Adipocyte (in vitro differentiated cells): ENCODE data around the gene TIA1.
"Not testable (repeated sequence)": the region's sequence is repeated elsewhere in the genome, so short reads cannot be mapped to it uniquely, and the experiment has no call there.

Experiments
- DNase-seq: peaks from one replicate; pipeline ENCODE4 v3.0.0-alpha.2; 2015; ENCODE audit warnings: low read depth
- H3K27me3 ChIP-seq: replicated peaks from 2 replicates; pipeline ENCODE4 v1.7.0; 2013; ENCODE audit warnings: mild to moderate bottlenecking, low read length, moderate library complexity; ENCODE audit not compliant: control insufficient read depth, insufficient read depth
- H3K36me3 ChIP-seq: 2 replicates; pipeline ENCODE4 v1.7.0; 2013; ENCODE audit warnings: low read length, mild to moderate bottlenecking, moderate library complexity; ENCODE audit not compliant: control insufficient read depth, insufficient read depth, severe bottlenecking
- H3K4me1 ChIP-seq: 2 replicates; pipeline ENCODE4 v1.7.0; 2013; ENCODE audit warnings: mild to moderate bottlenecking, low read length, moderate library complexity; ENCODE audit not compliant: control insufficient read depth, insufficient read depth
- H3K4me3 ChIP-seq: 2 replicates; pipeline ENCODE4 v1.7.0; 2013; ENCODE audit warnings: mild to moderate bottlenecking, low read length, moderate library complexity
- H3K9ac ChIP-seq: 2 replicates; pipeline ENCODE4 v1.7.0; 2013; ENCODE audit warnings: mild to moderate bottlenecking, low read length, moderate library complexity
- H3K9me3 ChIP-seq: 2 replicates; pipeline ENCODE4 v1.7.0; 2013; ENCODE audit warnings: mild to moderate bottlenecking, low read length, moderate library complexity; ENCODE audit not compliant: control insufficient read depth

TIA1 gene

DNA sequence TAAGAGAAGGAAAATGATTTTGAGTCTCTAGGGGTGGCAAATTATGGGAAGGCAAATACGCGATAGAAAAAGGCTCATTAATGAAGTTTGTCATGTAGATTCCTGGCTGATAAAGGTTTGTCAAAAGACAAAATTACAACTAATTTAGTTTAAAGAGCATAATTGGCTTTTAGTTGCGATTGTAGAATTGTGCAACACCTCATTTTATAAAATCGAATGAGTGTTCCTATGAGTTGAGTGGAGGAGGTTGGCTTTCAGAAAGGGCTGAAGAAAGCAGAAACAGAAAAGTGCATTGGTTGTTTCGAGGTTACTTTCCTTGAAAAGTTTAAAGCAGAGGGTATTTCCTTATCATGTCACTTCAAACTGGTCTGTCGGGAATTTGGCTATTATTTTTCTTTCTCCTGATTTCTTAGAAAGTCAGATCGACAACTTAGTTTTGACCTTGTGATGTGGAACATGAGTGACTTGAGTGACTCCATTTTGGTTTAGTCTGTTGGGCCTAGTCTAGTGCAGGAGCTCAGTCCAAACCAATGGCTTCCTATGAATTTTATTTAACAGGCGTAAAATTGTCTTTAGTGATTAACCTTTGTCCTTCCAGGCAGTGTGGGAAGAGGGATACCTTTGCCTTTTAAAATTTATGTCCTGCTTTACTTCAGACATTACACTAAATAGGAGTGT is 7.3 kb upstream of the TIA1 start:
- Histone ChIP-seq H3K4me3 (no peak overlapping the region), H3K27me3 (no peaks in the 10 kb centered on the region), H3K9me3 (no peaks in the 10 kb centered on the region), H3K36me3 (peaks cover 5% of the 10 kb centered on the region), H3K9ac (no peak overlapping the region), H3K4me1 (peaks cover 25% of the 10 kb centered on the region)
- no peak for DNase-seq

GRCh38 chr2:70250434-70250833 is 2.0 kb upstream of the TIA1 start:
- peaks cover 9% of the 10 kb centered on the region for H3K4me1 ChIP-seq
- H3K36me3 ChIP-seq, result no peaks in the 10 kb centered on the region
- H3K9ac ChIP-seq, result no peak overlapping the region
- H3K4me3 ChIP-seq, result no peak overlapping the region
- H3K27me3 ChIP-seq, result no peaks in the 10 kb centered on the region
- H3K9me3 ChIP-seq, result no peaks in the 10 kb centered on the region
- DNase-seq, result no peak

- Histone ChIP-seq H3K27me3 (no peaks in the 10 kb centered on the region), H3K4me1 (peaks cover 13% of the 10 kb centered on the region), H3K4me3 (peak overlapping the region; percentile 94), H3K9ac (peak overlapping the region; percentile 98), H3K36me3 (no peaks in the 10 kb centered on the region), H3K9me3 (no peaks in the 10 kb centered on the region)
- peak; percentile 67 for DNase-seq
Measured at GRCh38 chr2:70247364-70248180, 856 bp downstream of the TIA1 start.

DNA sequence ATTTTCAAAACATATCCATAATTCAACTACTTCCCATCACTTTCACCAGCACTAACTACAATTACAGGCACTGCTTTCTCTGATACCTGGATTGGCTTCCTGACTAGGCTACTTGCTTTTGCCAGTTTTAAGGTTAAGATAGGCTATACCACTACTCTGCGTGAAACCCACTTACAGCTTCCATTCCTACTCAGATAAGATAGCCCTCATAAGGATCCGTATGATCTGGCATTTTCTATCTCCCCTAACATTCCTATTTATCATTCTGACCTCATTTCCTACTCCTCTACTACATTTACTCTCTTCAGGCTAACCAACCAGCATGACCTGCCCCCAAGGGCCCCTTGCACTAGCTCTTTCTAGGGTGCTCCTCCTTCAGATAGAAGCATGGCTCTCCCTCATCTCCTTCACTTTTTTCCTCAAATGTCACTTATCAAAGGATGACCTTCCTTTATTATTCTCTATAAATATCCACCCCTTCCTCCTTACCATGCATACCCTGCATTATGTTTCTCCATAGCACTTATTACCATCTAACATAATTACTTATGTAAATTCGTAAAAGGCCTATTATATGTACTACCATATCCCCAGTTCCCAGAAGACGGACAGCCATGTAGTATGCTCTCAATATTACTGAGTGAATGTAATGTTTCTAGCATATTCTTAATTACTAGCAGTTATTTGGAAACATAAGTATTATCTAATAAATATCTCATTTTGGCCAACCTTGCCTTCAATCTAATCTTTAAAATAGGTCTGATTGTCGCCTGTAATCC is 4.4 kb downstream of the TIA1 start:
- Histone ChIP-seq H3K9ac (no peak overlapping the region), H3K9me3 (no peaks in the 10 kb centered on the region), H3K4me3 (no peak overlapping the region), H3K36me3 (peaks cover 5% of the 10 kb centered on the region), H3K27me3 (no peaks in the 10 kb centered on the region), H3K4me1 (peaks cover 13% of the 10 kb centered on the region)
- no peak for DNase-seq

DNA sequence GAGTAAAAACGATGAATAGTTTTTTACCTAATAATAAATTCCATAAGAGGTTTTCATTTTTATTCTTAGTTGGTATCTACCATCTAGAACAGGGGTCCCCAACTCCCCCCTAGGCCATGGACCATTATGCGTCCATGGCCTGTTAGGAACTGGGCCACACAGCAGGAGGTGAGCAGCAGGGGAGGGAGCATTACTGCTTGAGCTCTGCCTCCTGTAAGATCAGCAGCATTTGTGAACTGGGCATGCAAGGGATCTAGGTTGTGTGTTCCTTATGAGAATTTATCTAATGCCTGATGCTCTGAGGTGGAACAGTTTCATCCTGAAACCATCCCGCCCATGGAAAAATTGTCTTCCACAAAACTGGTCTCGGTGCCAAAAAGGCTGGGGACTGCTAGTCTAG is 5.9 kb downstream of the TIA1 start:
- no peak overlapping the region for H3K9ac ChIP-seq
- H3K27me3 ChIP-seq, result no peaks in the 10 kb centered on the region
- H3K9me3 ChIP-seq, result no peaks in the 10 kb centered on the region
- H3K4me1 ChIP-seq, result peaks cover 13% of the 10 kb centered on the region
- H3K4me3 ChIP-seq, result no peak overlapping the region
- no peak for DNase-seq
- H3K36me3 ChIP-seq, result peaks cover 5% of the 10 kb centered on the region

DNA sequence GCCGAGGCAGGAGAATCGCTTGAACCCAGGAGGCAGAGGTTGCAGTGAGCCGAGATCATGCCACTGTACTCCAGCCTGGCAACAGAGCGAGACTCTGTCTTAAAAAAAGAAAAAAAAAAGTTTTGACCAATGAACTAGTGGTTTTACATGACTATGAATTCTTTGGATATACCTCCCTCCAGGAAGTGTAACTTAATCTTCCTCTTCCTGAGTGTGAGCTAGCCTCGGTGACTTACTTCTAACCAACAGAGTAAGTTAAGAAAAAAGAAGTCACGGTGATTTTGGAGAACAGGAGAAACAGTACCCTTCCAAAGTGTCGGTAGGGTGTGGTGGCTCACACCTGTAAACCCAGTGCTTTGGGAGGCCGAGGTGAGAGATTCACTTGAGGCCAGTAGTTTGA is 7.1 kb downstream of the TIA1 start:
- no peaks in the 10 kb centered on the region for H3K9me3 ChIP-seq
- H3K4me3 ChIP-seq, result no peak overlapping the region
- DNase-seq, result no peak
- peaks cover 5% of the 10 kb centered on the region for H3K36me3 ChIP-seq
- H3K9ac ChIP-seq, result no peak overlapping the region
- H3K4me1 ChIP-seq, result peaks cover 8% of the 10 kb centered on the region
- H3K27me3 ChIP-seq, result no peaks in the 10 kb centered on the region

DNA sequence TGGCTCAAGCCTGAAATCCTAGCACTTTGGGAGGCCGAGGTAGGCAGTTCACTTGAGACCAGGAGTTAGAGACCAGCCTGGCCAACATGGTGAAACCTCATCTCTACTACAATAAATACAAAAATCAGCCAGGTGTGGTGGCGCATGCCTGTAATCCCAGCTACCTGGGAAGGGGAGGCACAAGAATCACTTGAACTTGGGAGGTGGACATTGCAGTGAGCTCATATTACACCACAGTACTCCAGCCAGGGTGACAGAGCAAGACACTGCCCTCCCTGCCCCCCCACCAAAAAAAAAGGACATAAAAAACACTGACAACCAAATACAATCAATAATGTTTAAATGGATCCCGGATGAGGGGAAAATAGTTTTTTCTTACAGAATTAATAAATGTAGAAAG is 7.8 kb downstream of the TIA1 start:
- Histone ChIP-seq H3K27me3 (no peaks in the 10 kb centered on the region), H3K9ac (no peak overlapping the region), H3K4me1 (peaks cover 4% of the 10 kb centered on the region), H3K9me3 (no peaks in the 10 kb centered on the region), H3K4me3 (no peak overlapping the region), H3K36me3 (peaks cover 6% of the 10 kb centered on the region)
- DNase-seq, result no peak

DNA sequence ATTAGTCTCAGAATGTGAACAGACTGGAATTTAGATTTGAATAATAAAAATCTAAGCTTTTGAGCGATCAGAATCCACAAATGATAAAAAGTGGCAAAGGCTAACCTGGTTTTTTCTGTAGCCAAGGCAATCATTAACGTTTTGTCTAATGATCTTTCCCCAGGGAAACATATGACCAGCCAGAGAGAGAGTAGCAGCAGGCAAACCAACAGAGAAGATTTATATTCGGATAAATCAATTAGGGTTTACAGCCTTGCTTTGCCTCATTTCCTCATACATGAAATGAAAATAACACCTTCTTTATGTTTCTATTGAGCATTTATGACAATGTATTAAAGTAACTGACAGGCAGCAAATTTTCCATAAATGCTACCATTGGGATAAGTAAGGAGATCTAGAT is 14.5 kb downstream of the TIA1 start:
- Histone ChIP-seq H3K36me3 (peaks cover 55% of the 10 kb centered on the region), H3K9me3 (no peaks in the 10 kb centered on the region), H3K4me1 (no peaks in the 10 kb centered on the region), H3K9ac (no peak overlapping the region), H3K27me3 (no peaks in the 10 kb centered on the region), H3K4me3 (no peak overlapping the region)
- DNase-seq, result no peak

DNA sequence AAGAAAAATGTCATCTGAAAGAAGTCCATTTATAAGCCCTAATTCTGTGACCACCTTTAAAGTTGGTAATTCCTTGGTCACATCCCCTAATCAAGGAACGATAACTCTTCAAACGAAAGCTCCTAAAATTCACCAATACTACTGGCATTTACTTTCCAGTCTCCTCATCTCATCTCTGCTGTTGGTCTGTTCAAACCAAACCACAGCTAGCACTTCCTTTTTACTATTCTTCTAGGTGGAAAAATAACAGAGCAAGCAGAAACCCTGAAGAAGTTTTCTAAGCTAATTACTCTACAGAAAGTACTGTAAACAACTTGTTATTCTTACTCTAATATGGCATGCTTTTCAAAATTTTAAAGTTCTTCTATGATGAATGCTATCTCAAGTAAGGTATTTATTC is 21.6 kb downstream of the TIA1 start:
- H3K9ac ChIP-seq, result no peak overlapping the region
- no peak for DNase-seq
- no peaks in the 10 kb centered on the region for H3K9me3 ChIP-seq
- H3K4me3 ChIP-seq, result no peak overlapping the region
- H3K4me1 ChIP-seq, result no peaks in the 10 kb centered on the region
- peaks cover 93% of the 10 kb centered on the region for H3K36me3 ChIP-seq
- no peaks in the 10 kb centered on the region for H3K27me3 ChIP-seq

GRCh38 chr2:70223305-70223704 is 25.1 kb downstream of the TIA1 start:
- H3K36me3 ChIP-seq, result peaks cover 94% of the 10 kb centered on the region

GRCh38 chr2:70214953-70215549 is 33.4 kb downstream of the TIA1 start:
- H3K27me3 ChIP-seq, result no peaks in the 10 kb centered on the region
- H3K36me3 ChIP-seq, result peaks cover 72% of the 10 kb centered on the region
- H3K4me3 ChIP-seq, result no peak overlapping the region
- no peak overlapping the region for H3K9ac ChIP-seq
- H3K4me1 ChIP-seq, result peaks cover 10% of the 10 kb centered on the region
- DNase-seq, result peak; percentile 75
- no peaks in the 10 kb centered on the region for H3K9me3 ChIP-seq

More at GRCh38 chr2:70223305-70223704, 25.1 kb downstream of the TIA1 start:
- not testable (repeated sequence) for H3K27me3 ChIP-seq, H3K9me3 ChIP-seq, H3K9ac ChIP-seq, H3K4me3 ChIP-seq, DNase-seq, H3K4me1 ChIP-seq
